ENCODE data around the gene SUN3.

- no peak for TF ChIP-seq CTCF (IDR thresholded peaks at IDR 0.05; ENCODE audit: poor library complexity, severe bottlenecking)
- TF ChIP-seq EP300 (conservative IDR thresholded peaks at IDR 0.05; ENCODE audit: poor library complexity, severe bottlenecking): no peak
- TF ChIP-seq TAF1 (IDR thresholded peaks at IDR 0.05; ENCODE audit: low read depth): no peak
- no peak for TF ChIP-seq RAD21 (conservative IDR thresholded peaks at IDR 0.05)
- TF ChIP-seq SMC3 (conservative IDR thresholded peaks at IDR 0.05; ENCODE audit: poor library complexity): no peak
- TF ChIP-seq POLR2AphosphoS5 (IDR thresholded peaks at IDR 0.05): no peak
- TF ChIP-seq EZH2 (IDR thresholded peaks at IDR 0.05; ENCODE audit: borderline replicate concordance, insufficient read depth, low read length, poor library complexity, severe bottlenecking): no peak
- no peak for TF ChIP-seq MXI1 (conservative IDR thresholded peaks at IDR 0.05; ENCODE audit: poor library complexity, severe bottlenecking)
Measured at GRCh38 chr7:47943676-47944474, 85.0 kb downstream of the SUN3 start.
